NB4 (cell line): ENCODE measurements around the gene FREM1.

Experiments used
- DNase-seq: peaks from one replicate; pipeline ENCODE4 v3.0.0; 2010; ENCODE audit warnings: low read depth
- H3K4me3 ChIP-seq: one replicate; pipeline ENCODE4 v1.5.1; 2011; ENCODE audit warnings: mild to moderate bottlenecking, low read depth, low read length, moderate library complexity
- CTCF ChIP-seq: IDR thresholded peaks from one replicate; pipeline ENCODE4 v1.5.1; 2012; ENCODE audit warnings: low read depth, low read length
- MAX ChIP-seq: IDR thresholded peaks from 2 replicates; pipeline ENCODE4 v1.6.1; 2011; ENCODE audit warnings: low read depth, low read length
- MYC ChIP-seq: IDR thresholded peaks from 2 replicates; pipeline ENCODE4 v1.6.1; 2011; ENCODE audit warnings: low read depth, low read length
- POLR2A ChIP-seq: IDR thresholded peaks from 2 replicates; pipeline ENCODE4 v1.6.1; 2011; ENCODE audit warnings: mild to moderate bottlenecking; ENCODE audit not compliant: insufficient read length; ENCODE audit errors: extremely low read depth

Gene FREM1

GRCh38 chr9:14831074-14831473 lies 79.2 kb downstream of the FREM1 start:
- DNase-seq, result no peak
- TF ChIP-seq POLR2A, result no peak
- 0 out of 2 replicates have a peak, but pooled peaks have one; percentile 6 for TF ChIP-seq MAX
- H3K4me3 ChIP-seq, result no peak overlapping the region

GRCh38 chr9:14830057-14830456 lies 80.2 kb downstream of the FREM1 start:
- DNase-seq, result no peak
- no peak overlapping the region for H3K4me3 ChIP-seq
- TF ChIP-seq CTCF, result no peak
- TF ChIP-seq MAX, result no peak
- no peak for TF ChIP-seq MYC

- TF ChIP-seq MAX (no peak), CTCF (no peak)
- H3K4me3 ChIP-seq, result no peak overlapping the region
- no peak for DNase-seq
Observed at GRCh38 chr9:14829204-14829603, 81.0 kb downstream of the FREM1 start.

DNA sequence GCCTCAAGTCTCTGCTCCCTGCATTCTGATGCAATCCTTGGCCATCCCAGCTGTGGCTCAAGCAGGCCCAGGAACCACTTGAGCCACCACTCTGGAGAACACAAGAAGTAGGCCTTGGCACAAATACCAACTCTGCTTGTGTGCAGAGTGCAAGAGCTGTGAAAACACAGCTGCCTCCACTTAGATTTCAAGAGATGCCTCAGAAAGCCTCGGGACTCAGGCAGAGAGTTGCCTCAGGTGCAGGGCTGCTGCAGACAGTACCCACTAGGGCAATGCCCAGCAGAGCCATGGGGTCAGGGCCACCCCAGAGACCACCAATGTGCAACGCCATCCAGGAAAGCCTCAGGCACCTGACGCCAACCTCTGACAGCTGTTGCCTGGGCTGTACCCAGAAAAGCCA lies 82.4 kb downstream of the FREM1 start:
- H3K4me3 ChIP-seq, result no peak overlapping the region
- no peak for DNase-seq
- TF ChIP-seq CTCF (no peak), MYC (no peak), POLR2A (no peak), MAX (no peak)

DNA sequence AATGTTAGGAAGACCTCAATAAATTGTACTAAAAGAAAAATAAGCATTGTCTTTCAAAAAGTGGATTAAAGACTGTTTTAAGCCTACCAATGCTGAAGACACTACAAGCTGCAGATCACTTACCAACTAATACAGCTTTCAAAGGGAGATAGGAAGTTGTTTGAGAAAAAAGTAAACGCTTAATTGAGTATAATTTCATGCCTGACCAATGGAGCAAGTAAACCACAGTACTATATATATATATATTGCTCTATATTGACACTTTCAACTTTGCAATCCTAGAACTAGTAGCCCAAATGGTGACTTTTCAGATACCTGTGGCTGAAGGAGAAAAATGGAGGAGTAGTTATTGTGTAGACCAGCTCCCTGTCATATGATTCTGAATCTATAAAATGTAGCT lies 85.7 kb downstream of the FREM1 start:
- TF ChIP-seq CTCF (no peak), POLR2A (no peak), MYC (no peak), MAX (no peak)
- DNase-seq, result no peak
- no peak overlapping the region for H3K4me3 ChIP-seq

GRCh38 chr9:14823800-14824199 lies 86.4 kb downstream of the FREM1 start:
- H3K4me3 ChIP-seq, result no peak overlapping the region
- no peak for DNase-seq
- no peak for TF ChIP-seq POLR2A
- no peak for TF ChIP-seq MYC
- no peak for TF ChIP-seq CTCF
- TF ChIP-seq MAX, result no peak
